ENCODE results near the gene IKBIP. TPM values are rescaled to one million over a fixed set of nuclear protein-coding genes. Genes with fewer than 3 reads are reported as not detected.
A peak's percentile ranks its signal among the peaks of the same experiment; 100 is the strongest.
"Not testable (repeated sequence)": the region's sequence is repeated elsewhere in the genome, so short reads cannot be mapped to it uniquely, and the experiment has no call there.

Gene IKBIP
- polyA plus RNA-seq, 1 donor from 2014 or later = 9.7 TPM

DNA sequence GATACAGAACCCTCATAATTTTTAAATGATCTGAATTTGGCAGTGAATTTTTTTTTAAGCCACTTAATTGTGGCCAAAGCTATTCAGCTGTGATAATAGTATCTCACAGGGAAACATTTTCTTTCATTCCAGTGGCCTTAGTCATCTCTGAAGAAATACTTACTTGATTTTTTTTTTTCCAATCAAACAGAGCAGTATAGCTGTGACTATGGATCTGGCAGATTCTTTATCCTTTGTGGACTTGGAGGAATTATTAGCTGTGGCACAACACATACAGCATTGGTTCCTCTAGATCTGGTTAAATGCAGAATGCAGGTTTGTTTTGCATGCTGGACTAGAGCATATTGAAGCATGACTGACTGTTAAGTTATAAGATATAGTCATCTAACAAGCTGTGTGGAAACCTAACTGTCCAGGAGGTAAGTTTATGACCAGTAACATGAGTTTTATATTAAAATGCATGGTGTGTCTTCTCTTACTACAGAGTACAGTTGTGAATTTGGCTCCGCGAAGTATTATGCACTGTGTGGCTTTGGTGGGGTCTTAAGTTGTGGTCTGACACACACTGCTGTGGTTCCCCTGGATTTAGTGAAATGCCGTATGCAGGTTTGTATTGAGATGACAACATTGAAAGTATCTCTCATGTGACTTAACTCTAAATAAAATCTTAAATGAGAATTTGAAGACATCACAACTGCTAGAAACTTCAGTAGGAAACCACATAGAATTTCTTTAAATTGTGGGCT, 49.2 kb downstream of the IKBIP start:
- no peaks in the 10 kb centered on the region for H3K9me3 Mint-ChIP-seq
- H3K36me3 Mint-ChIP-seq = no peaks in the 10 kb centered on the region
- peaks cover 22 to 28% (median 24%) of the 10 kb centered on the region in 3 donors for H3K4me1 Mint-ChIP-seq
- H3K27ac Mint-ChIP-seq = peak overlapping the region in 2 of 3 donors; percentile 83 to 100
- H3K4me3 Mint-ChIP-seq = peak overlapping the region; percentile 90 to 99 (median 99)
- H3K27me3 Mint-ChIP-seq = no peaks in the 10 kb centered on the region

- H3K9me3 Mint-ChIP-seq = no peaks in the 10 kb centered on the region
- H3K4me3 Mint-ChIP-seq = peak overlapping the region; percentile 90 to 99 (median 99)
- no peaks in the 10 kb centered on the region for H3K36me3 Mint-ChIP-seq
- H3K27ac Mint-ChIP-seq = peak overlapping the region; percentile 83 to 100 (median 100)
- peaks cover 22 to 28% (median 24%) of the 10 kb centered on the region in 3 donors for H3K4me1 Mint-ChIP-seq
- H3K27me3 Mint-ChIP-seq = no peaks in the 10 kb centered on the region
Observed at GRCh38 chr12:98594050-98594835, 50.3 kb downstream of the IKBIP start.

GRCh38 chr12:98593351-98594049, 51.1 kb downstream of the IKBIP start, which contains the start of gene SLC25A3:
TSS of gene SLC25A3 (plus strand) at chr12:98593686. CDS start at chr12:98593979, 293 bp downstream.
- Mint-ChIP-seq H3K4me3 (peak within 1 kb of the TSS; percentile 90 to 99 (median 99)), H3K9me3 (no peaks in the 10 kb centered on the region), H3K36me3 (no peaks in the 10 kb centered on the region), H3K27me3 (no peaks in the 10 kb centered on the region), H3K27ac (peak within 1 kb of the TSS; percentile 83 to 100 (median 100)), H3K4me1 (peaks cover 22 to 28% (median 24%) of the 10 kb centered on the region in 3 donors)

DNA sequence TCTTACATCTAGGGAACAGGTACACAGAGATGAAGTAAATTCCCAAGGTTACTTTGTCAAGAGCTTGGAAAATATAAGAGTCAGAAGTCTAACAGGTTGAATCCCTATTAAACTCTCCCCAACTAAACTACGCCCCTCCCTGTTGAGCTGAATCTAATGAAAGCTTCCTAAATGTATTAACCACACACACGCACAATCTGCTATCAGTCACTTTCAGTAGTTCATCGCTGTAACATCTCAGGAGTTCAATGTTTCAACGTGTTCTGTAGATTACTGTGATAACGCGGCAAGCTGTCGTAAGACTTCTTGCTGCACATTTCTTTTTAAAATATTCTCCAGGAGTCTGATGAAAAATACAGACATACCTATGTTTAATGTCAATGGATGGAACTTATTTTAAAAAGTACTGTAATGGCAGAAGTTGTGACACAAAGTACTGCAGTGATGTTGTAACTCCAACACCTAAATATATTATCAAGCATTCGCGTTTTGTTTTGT, 51.7 kb downstream of the IKBIP start:
- Mint-ChIP-seq H3K27me3 (no peaks in the 10 kb centered on the region), H3K27ac (peak overlapping the region; percentile 83 to 100 (median 100)), H3K4me3 (peak overlapping the region; percentile 90 to 99 (median 99)), H3K4me1 (peaks cover 22 to 28% (median 24%) of the 10 kb centered on the region in 3 donors), H3K9me3 (no peaks in the 10 kb centered on the region), H3K36me3 (no peaks in the 10 kb centered on the region)

- no peaks in the 10 kb centered on the region for H3K27me3 Mint-ChIP-seq
- H3K4me3 Mint-ChIP-seq = peak overlapping the region in 2 of 4 donors; percentile 55 to 87
- H3K36me3 Mint-ChIP-seq = no peaks in the 10 kb centered on the region
- H3K27ac Mint-ChIP-seq = peak overlapping the region in 1 of 3 donors; percentile 89
- peaks cover 17 to 24% (median 21%) of the 10 kb centered on the region in 3 donors for H3K4me1 Mint-ChIP-seq
- no peaks in the 10 kb centered on the region for H3K9me3 Mint-ChIP-seq
Observed at GRCh38 chr12:98591209-98591608, 53.4 kb downstream of the IKBIP start.

GRCh38 chr12:98587084-98587483, 57.5 kb downstream of the IKBIP start:
- Mint-ChIP-seq H3K36me3 (no peaks in the 10 kb centered on the region), H3K27me3 (no peaks in the 10 kb centered on the region), H3K9me3 (no peaks in the 10 kb centered on the region), H3K4me1 (peaks cover 0 to 2% (median 2%) of the 10 kb centered on the region in 3 donors), H3K4me3 (no peak overlapping the region), H3K27ac (peak overlapping the region in 1 of 3 donors; percentile 36)

- H3K27ac Mint-ChIP-seq = no peak overlapping the region
- H3K4me3 Mint-ChIP-seq = no peak overlapping the region
- H3K27me3 Mint-ChIP-seq = peaks cover 1% of the 10 kb centered on the region
- H3K4me1 Mint-ChIP-seq = peaks cover 0 to 3% (median 0%) of the 10 kb centered on the region in 3 donors
- H3K9me3 Mint-ChIP-seq = no peaks in the 10 kb centered on the region
- H3K36me3 Mint-ChIP-seq = peaks cover under 1% of the 10 kb centered on the region
Observed at GRCh38 chr12:98582093-98582492, 62.5 kb downstream of the IKBIP start.

DNA sequence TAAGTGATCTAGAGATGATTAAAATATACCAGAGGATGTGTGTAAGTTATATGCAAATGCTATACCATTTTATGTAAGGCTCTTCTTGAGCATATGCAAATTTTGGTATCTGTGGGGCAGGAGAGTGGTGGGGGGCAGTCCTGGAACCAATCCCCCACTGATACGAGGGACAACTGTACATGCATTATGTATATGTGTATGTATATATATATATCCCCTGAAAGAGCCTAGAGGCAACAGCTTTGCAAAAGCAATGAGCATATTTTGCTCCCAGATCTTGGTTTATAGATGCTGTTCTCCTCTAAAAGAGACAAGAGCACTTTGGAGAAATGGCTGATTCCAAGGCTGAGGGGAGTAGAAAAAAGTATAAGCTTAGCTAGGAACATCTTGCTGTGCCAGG, 63.5 kb downstream of the IKBIP start:
- peaks cover 0 to 3% (median 0%) of the 10 kb centered on the region in 3 donors for H3K4me1 Mint-ChIP-seq
- H3K9me3 Mint-ChIP-seq = no peaks in the 10 kb centered on the region
- H3K36me3 Mint-ChIP-seq = peaks cover 3% of the 10 kb centered on the region
- no peak overlapping the region for H3K4me3 Mint-ChIP-seq
- no peak overlapping the region for H3K27ac Mint-ChIP-seq
- H3K27me3 Mint-ChIP-seq = peaks cover 1% of the 10 kb centered on the region

- peaks cover 1% of the 10 kb centered on the region for H3K27me3 Mint-ChIP-seq
- H3K4me3 Mint-ChIP-seq = no peak overlapping the region
- H3K9me3 Mint-ChIP-seq = no peaks in the 10 kb centered on the region
- H3K27ac Mint-ChIP-seq = no peak overlapping the region
- H3K36me3 Mint-ChIP-seq = peaks cover 3% of the 10 kb centered on the region
- H3K4me1 Mint-ChIP-seq = peaks cover 0 to 3% (median 0%) of the 10 kb centered on the region in 3 donors
Observed at GRCh38 chr12:98580695-98581094, 63.9 kb downstream of the IKBIP start.

DNA sequence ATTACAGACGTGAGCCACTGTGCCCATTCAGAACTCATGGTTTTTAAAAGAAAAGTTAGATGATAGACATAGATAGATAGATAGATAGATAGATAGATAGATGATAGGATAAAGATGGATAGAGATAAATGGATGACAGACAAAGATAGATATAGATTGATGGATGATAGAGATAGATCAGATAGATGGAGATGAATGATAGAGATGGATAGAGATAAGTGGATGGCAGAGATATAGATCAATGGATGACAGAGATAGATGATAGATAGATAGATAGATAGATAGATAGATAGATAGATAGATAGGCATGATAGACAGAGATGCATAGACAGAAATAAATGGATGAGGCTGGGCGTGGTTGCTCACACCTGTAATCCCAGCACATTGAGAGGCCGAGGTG, 64.8 kb downstream of the IKBIP start:
- peaks cover 1% of the 10 kb centered on the region for H3K27me3 Mint-ChIP-seq
- no peak overlapping the region for H3K4me3 Mint-ChIP-seq
- peak overlapping the region in 1 of 3 donors; percentile 33 for H3K27ac Mint-ChIP-seq
- no peaks in the 10 kb centered on the region for H3K9me3 Mint-ChIP-seq
- H3K36me3 Mint-ChIP-seq = peaks cover 3% of the 10 kb centered on the region
- H3K4me1 Mint-ChIP-seq = peaks cover 0 to 3% (median 0%) of the 10 kb centered on the region in 3 donors

DNA sequence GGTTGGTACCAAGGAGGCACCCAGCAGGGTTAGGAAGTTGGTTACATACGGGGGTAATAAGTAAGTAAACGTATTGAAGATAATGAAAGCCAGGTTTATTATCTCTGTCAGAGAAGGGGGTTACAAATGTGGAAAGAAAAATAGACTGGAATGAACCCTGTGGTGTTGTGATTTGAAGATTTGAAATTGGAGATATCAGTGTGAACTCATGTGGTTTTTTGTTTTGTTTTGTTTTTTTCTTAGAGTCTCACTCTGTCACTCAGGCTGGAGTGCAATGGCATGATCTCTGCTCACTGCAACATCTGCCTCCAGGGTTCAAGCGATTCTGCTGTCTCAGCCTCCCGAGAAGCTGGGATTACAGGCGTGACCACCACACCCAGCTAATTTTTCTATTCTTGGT, 65.2 kb downstream of the IKBIP start:
- Mint-ChIP-seq H3K4me1 (peaks cover 0 to 3% (median 0%) of the 10 kb centered on the region in 3 donors), H3K36me3 (peaks cover 3% of the 10 kb centered on the region), H3K27me3 (peaks cover 1% of the 10 kb centered on the region), H3K27ac (no peak overlapping the region), H3K9me3 (no peaks in the 10 kb centered on the region), H3K4me3 (no peak overlapping the region)

DNA sequence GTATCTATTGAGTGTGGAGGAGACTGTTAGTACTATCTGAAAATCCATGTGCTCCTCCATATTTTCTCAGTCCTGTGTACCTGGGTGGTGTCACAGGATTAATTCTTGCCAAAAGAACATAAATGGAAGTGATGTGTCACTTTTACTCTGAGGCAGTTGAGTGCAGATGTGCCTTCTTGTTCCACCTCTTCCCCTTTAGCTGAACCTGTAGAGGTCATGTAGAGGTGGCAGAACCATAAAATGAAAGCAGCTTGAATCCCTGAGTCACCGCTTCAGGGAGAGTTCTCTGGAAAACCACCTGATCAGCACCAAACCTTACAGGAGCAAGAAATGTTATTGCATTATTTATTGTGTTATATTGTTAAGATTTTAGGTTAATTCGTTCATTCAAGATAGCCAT, 65.8 kb downstream of the IKBIP start:
- Mint-ChIP-seq H3K27me3 (peaks cover 1% of the 10 kb centered on the region), H3K27ac (no peak overlapping the region), H3K4me3 (no peak overlapping the region), H3K4me1 (peaks cover 0 to 3% (median 0%) of the 10 kb centered on the region in 3 donors), H3K36me3 (peaks cover 3% of the 10 kb centered on the region), H3K9me3 (no peaks in the 10 kb centered on the region)

GRCh38 chr12:98578392-98578791, 66.2 kb downstream of the IKBIP start:
- Mint-ChIP-seq H3K4me3 (no peak overlapping the region), H3K36me3 (peaks cover 4% of the 10 kb centered on the region), H3K27ac (no peak overlapping the region), H3K9me3 (no peaks in the 10 kb centered on the region), H3K27me3 (peaks cover 1% of the 10 kb centered on the region), H3K4me1 (peaks cover 0 to 3% (median 0%) of the 10 kb centered on the region in 3 donors)

GRCh38 chr12:98576795-98577194, 67.8 kb downstream of the IKBIP start:
- H3K27ac Mint-ChIP-seq, H3K4me3 Mint-ChIP-seq, H3K4me1 Mint-ChIP-seq, H3K36me3 Mint-ChIP-seq, H3K27me3 Mint-ChIP-seq, H3K9me3 Mint-ChIP-seq: not testable (repeated sequence)
